Endodermal cell (in vitro differentiated cells): ENCODE measurements around the gene GXYLT2. TPM values are rescaled to one million over a fixed set of nuclear protein-coding genes. Genes with fewer than 3 reads are reported as not detected.

Source experiments
- DNase-seq: peaks from one replicate; pipeline ENCODE4 v3.0.0-alpha.2; 2017
- H3K27ac ChIP-seq: 2 replicates; pipeline ENCODE4 v1.5.1; 2013; ENCODE audit warnings: mild to moderate bottlenecking, low read depth, low read length, moderate library complexity
- H3K27me3 ChIP-seq: 2 replicates; pipeline ENCODE4 v1.6.1; 2013; ENCODE audit warnings: mild to moderate bottlenecking, low read length, moderate library complexity; ENCODE audit not compliant: insufficient read depth, control insufficient read depth, poor library complexity, severe bottlenecking
- H3K36me3 ChIP-seq: 2 replicates; pipeline ENCODE4 v1.7.0; 2013; ENCODE audit warnings: mild to moderate bottlenecking, low read length, moderate library complexity; ENCODE audit not compliant: control insufficient read depth, insufficient read depth
- H3K4me1 ChIP-seq: one replicate; pipeline ENCODE4 v1.7.0; 2013; ENCODE audit warnings: low read length; ENCODE audit not compliant: control insufficient read depth, insufficient read depth
- H3K4me3 ChIP-seq: 2 replicates; pipeline ENCODE4 v1.5.1; 2013; ENCODE audit warnings: mild to moderate bottlenecking, low read length, moderate library complexity
- H3K9ac ChIP-seq: 2 replicates; pipeline ENCODE4 v1.6.1; 2013; ENCODE audit warnings: mild to moderate bottlenecking, low read length, moderate library complexity; ENCODE audit not compliant: poor library complexity, severe bottlenecking; ENCODE audit errors: extremely low read depth
- H3K9me3 ChIP-seq: 2 replicates; pipeline ENCODE4 v1.6.1; 2013; ENCODE audit warnings: mild to moderate bottlenecking, low read length, moderate library complexity; ENCODE audit not compliant: control insufficient read depth
- H3K27ac Mint-ChIP-seq: 2 replicates; pipeline ENCODE4 v1.8.0; 2020; ENCODE audit warnings: mixed read lengths
- H3K27me3 Mint-ChIP-seq: 2 replicates; pipeline ENCODE4 v1.8.0; 2021; ENCODE audit warnings: mild to moderate bottlenecking, mixed read lengths; ENCODE audit not compliant: insufficient read depth
- H3K36me3 Mint-ChIP-seq: 2 replicates; pipeline ENCODE4 v1.8.0; 2020; ENCODE audit warnings: low read depth, mixed read lengths
- H3K4me1 Mint-ChIP-seq: 2 replicates; pipeline ENCODE4 v1.8.0; 2020; ENCODE audit warnings: mixed read lengths
- H3K4me3 Mint-ChIP-seq: 2 replicates; pipeline ENCODE4 v1.8.0; 2020; ENCODE audit warnings: mild to moderate bottlenecking, moderate library complexity, mixed read lengths
- H3K9me3 Mint-ChIP-seq: 2 replicates; pipeline ENCODE4 v1.8.0; 2020; ENCODE audit warnings: mild to moderate bottlenecking, mixed read lengths
- WGBS, 2 experiments: methylation state at CpG; one replicate each; pipeline versions ENCODE4 v1.1.5 to v1.1.7; 2013; ENCODE audit warnings: missing lambda C conversion rate in 2 of 2, mixed read lengths in 1 of 2; ENCODE audit not compliant: insufficient coverage in 1 of 2, insufficient read length in 1 of 2; 5-methylcytosine and 5-hydroxymethylcytosine counted together
- total RNA-seq, 2 donors: library from RNA; stranded (reverse); fragmentation: NEBNext Ultra II Directional in 1 of 2; extraction: Animal tissue kit (Norgen Biotek cat#: 25700) in 1 of 2; gene quantifications; 2 replicates in 1 of 2; 3 replicates in 1 of 2; pipeline ENCODE4 v1.2.1, GENCODE V29; 2021
- TF ChIP-seq, protein P1 (sequence below): fragments of 200-600 bp; sonication (generic); conservative IDR thresholded peaks from 2 replicates; pipeline ENCODE4 v1.5.0; 2021; ENCODE audit warnings: antibody characterized with exemption, mild to moderate bottlenecking

GXYLT2 gene
- total RNA-seq, 2 donors from 2014 or later, result 7.0 to 14.3 TPM

DNA sequence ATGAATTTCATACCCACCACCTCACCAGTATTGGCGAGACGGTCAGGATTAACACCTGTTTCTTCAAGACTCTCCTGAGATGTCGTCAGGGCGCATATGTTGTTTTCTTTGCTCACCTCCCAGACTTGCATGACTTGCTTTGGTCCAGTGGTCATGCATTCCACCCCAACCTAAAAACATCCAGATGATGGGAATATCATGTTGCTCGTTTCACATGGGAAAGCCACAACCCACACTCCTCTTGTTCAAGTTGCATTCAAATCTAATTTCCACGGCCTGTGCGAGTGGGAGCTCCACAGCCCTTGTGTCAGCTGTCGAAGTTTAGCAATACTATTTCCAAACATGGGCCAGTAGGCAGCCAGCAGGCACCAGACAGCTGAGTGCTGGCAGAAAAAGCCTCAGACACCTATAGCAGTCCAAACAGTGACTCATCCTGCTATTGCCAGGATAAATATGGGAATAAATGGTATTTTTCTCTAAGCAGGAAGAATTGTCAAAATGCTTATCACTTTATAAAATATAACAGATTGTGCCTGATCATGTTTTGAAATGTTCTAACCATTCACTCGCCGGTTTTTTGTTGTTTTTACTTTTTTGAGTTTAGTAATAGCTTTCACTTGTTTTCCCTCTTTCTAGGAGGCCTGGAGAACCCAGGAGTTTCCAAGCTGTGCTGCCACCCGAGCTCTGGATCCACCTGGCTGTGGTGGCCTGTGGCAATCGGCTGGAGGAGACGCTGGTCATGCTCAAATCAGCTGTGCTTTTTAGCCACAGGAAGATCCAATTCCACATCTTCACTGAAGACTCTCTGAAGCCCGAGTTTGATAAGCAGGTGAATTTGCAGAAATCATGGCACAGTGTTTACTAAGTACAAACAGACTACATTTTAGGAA, 20.1 kb downstream of the GXYLT2 start:
- peaks cover 5% of the 10 kb centered on the region for H3K4me1 Mint-ChIP-seq
- Histone ChIP-seq H3K27ac (no peak overlapping the region), H3K4me1 (peaks cover 2% of the 10 kb centered on the region), H3K36me3 (no peaks in the 10 kb centered on the region), H3K27me3 (no peaks in the 10 kb centered on the region), H3K9ac (no peak overlapping the region), H3K9me3 (no peaks in the 10 kb centered on the region), H3K4me3 (no peak overlapping the region)
- no peaks in the 10 kb centered on the region for H3K9me3 Mint-ChIP-seq
- 83 to 92% methylated on average over 9 to 14 of the region's 14 CpGs for WGBS, 2 experiments
- H3K36me3 Mint-ChIP-seq, result peaks cover 2% of the 10 kb centered on the region
- H3K27ac Mint-ChIP-seq, result no peak overlapping the region
- DNase-seq, result no peak
- H3K27me3 Mint-ChIP-seq, result no peaks in the 10 kb centered on the region
- no peak overlapping the region for H3K4me3 Mint-ChIP-seq
- TF ChIP-seq, protein P1, sequence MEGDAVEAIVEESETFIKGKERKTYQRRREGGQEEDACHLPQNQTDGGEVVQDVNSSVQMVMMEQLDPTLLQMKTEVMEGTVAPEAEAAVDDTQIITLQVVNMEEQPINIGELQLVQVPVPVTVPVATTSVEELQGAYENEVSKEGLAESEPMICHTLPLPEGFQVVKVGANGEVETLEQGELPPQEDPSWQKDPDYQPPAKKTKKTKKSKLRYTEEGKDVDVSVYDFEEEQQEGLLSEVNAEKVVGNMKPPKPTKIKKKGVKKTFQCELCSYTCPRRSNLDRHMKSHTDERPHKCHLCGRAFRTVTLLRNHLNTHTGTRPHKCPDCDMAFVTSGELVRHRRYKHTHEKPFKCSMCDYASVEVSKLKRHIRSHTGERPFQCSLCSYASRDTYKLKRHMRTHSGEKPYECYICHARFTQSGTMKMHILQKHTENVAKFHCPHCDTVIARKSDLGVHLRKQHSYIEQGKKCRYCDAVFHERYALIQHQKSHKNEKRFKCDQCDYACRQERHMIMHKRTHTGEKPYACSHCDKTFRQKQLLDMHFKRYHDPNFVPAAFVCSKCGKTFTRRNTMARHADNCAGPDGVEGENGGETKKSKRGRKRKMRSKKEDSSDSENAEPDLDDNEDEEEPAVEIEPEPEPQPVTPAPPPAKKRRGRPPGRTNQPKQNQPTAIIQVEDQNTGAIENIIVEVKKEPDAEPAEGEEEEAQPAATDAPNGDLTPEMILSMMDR, result no peak

DNA sequence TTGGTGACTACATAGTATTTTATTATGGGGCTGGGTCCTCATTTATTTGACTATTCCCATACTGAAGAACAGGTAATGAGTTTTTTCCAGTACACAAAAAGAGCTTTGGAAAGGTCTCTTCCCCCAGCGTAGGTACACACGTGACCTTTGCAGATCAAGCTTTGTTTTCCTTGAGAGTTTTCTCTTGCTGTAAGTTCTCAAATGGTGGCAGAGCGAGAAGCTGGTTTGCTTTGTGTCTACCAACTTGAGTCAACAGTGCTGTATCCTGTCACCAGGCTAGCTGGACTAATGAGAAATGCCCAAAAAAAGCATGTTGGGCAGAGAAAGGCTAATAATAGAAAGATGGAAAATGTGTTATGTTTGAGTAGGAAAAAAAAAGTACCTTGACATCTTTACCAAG, 21.7 kb downstream of the GXYLT2 start:
- H3K27ac ChIP-seq, result no peak overlapping the region
- Mint-ChIP-seq H3K36me3 (peaks cover 2% of the 10 kb centered on the region), H3K4me1 (peaks cover 5% of the 10 kb centered on the region), H3K27me3 (no peaks in the 10 kb centered on the region), H3K9me3 (no peaks in the 10 kb centered on the region), H3K27ac (no peak overlapping the region), H3K4me3 (no peak overlapping the region)
- no peaks in the 10 kb centered on the region for H3K27me3 ChIP-seq
- TF ChIP-seq, protein P1, result no peak
- H3K36me3 ChIP-seq, result no peaks in the 10 kb centered on the region
- no peak for DNase-seq
- no peak overlapping the region for H3K9ac ChIP-seq
- no peaks in the 10 kb centered on the region for H3K9me3 ChIP-seq
- H3K4me3 ChIP-seq, result no peak overlapping the region
- WGBS, 2 experiments, result 93 to 95% methylated on average over 2 to 3 of the region's 3 CpGs
- peaks cover 2% of the 10 kb centered on the region for H3K4me1 ChIP-seq

DNA sequence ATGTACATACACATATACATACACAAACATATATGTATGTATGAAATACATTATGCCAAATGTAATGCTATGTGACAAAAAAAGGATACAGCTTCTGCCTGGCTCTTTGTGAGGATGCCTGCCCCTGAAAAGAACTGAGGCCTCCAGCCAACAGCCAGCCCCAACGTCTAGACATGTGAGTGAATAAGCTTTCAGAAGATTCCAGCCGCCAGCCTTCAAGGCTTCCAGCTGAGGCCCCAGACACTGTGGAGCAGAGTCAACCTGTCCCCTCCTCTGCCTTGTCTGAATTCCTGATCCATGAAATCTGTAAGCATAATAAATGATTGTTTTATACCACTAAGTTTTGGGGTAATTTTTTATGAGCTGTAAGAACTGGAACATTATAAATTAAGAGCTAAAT, 24.7 kb downstream of the GXYLT2 start:
- H3K9me3 ChIP-seq, result no peaks in the 10 kb centered on the region
- no peaks in the 10 kb centered on the region for H3K4me1 Mint-ChIP-seq
- H3K27me3 ChIP-seq, result no peaks in the 10 kb centered on the region
- H3K4me3 Mint-ChIP-seq, result no peak overlapping the region
- no peak overlapping the region for H3K4me3 ChIP-seq
- H3K36me3 Mint-ChIP-seq, result peaks cover 2% of the 10 kb centered on the region
- TF ChIP-seq, protein P1, result no peak
- DNase-seq, result no peak
- no peaks in the 10 kb centered on the region for H3K4me1 ChIP-seq
- no peak overlapping the region for H3K27ac ChIP-seq
- no peak overlapping the region for H3K9ac ChIP-seq
- no peaks in the 10 kb centered on the region for H3K9me3 Mint-ChIP-seq
- H3K36me3 ChIP-seq, result no peaks in the 10 kb centered on the region
- H3K27me3 Mint-ChIP-seq, result no peaks in the 10 kb centered on the region
- WGBS, 2 experiments, result 87 to 92% methylated on average over 2 of the region's 2 CpGs
- no peak overlapping the region for H3K27ac Mint-ChIP-seq
